Measurements from ENCODE around the gene REG3A.

The REG3A gene

GRCh38 chr2:79159653-79160052 lies at the start of gene REG3A:
REG3A (minus strand) TSS chr2:79159753; CDS start chr2:79159405, 348 bp downstream.
- DNase-seq (ENCODE audit: low read depth), result no peak
- H3K4me3 ChIP-seq (ENCODE audit: low read depth, low read length), result no peak within 1 kb of the TSS

- DNase-seq (ENCODE audit: low read depth), result no peak
- H3K4me3 ChIP-seq (ENCODE audit: low read depth, low read length), result no peak overlapping the region
These were observed 41.2 kb upstream of the REG3A start for GRCh38 chr2:79200762-79201161.

- H3K4me3 ChIP-seq (ENCODE audit: low read depth, low read length), result no peak overlapping the region
- no peak for DNase-seq (ENCODE audit: low read depth)
These were observed 32.3 kb upstream of the REG3A start for GRCh38 chr2:79191816-79192215.

- DNase-seq (ENCODE audit: low read depth), result no peak
These were observed 31.5 kb upstream of the REG3A start for GRCh38 chr2:79191081-79191480.

GRCh38 chr2:79189465-79189864 lies 29.9 kb upstream of the REG3A start:
- no peak overlapping the region for H3K4me3 ChIP-seq (ENCODE audit: low read depth, low read length)
- DNase-seq (ENCODE audit: low read depth), result no peak

More at GRCh38 chr2:79191081-79191480, 31.5 kb upstream of the REG3A start:
- no peak overlapping the region for H3K4me3 ChIP-seq (ENCODE audit: low read depth, low read length)

GRCh38 chr2:79181617-79182016 lies 22.1 kb upstream of the REG3A start:
- DNase-seq (ENCODE audit: low read depth), result no peak
- H3K4me3 ChIP-seq (ENCODE audit: low read depth, low read length), result no peak overlapping the region

- H3K4me3 ChIP-seq (ENCODE audit: low read depth, low read length), result no peak overlapping the region
- DNase-seq (ENCODE audit: low read depth), result no peak
These were observed 20.5 kb upstream of the REG3A start for GRCh38 chr2:79180092-79180491.

- no peak overlapping the region for H3K4me3 ChIP-seq (ENCODE audit: low read depth, low read length)
- no peak for DNase-seq (ENCODE audit: low read depth)
These were observed 19.5 kb upstream of the REG3A start for GRCh38 chr2:79179036-79179435.

GRCh38 chr2:79178076-79178674 lies 18.6 kb upstream of the REG3A start:
- no peak overlapping the region for H3K4me3 ChIP-seq (ENCODE audit: low read depth, low read length)
- no peak for DNase-seq (ENCODE audit: low read depth)

GRCh38 chr2:79171348-79171958 lies 11.9 kb upstream of the REG3A start:
- no peak overlapping the region for H3K4me3 ChIP-seq (ENCODE audit: low read depth, low read length)
- DNase-seq (ENCODE audit: low read depth), result no peak

- no peak for DNase-seq (ENCODE audit: low read depth)
- no peak overlapping the region for H3K4me3 ChIP-seq (ENCODE audit: low read depth, low read length)
These were observed 3.2 kb upstream of the REG3A start for GRCh38 chr2:79162801-79163200.

GRCh38 chr2:79162132-79162531 lies 2.6 kb upstream of the REG3A start:
- no peak for DNase-seq (ENCODE audit: low read depth)
- H3K4me3 ChIP-seq (ENCODE audit: low read depth, low read length), result no peak overlapping the region

- H3K4me3 ChIP-seq (ENCODE audit: low read depth, low read length), result no peak overlapping the region
- no peak for DNase-seq (ENCODE audit: low read depth)
These were observed 523 bp downstream of the REG3A start for GRCh38 chr2:79159030-79159429.

- H3K4me3 ChIP-seq (ENCODE audit: low read depth, low read length), result no peak overlapping the region
- no peak for DNase-seq (ENCODE audit: low read depth)
These were observed 3.6 kb downstream of the REG3A start for GRCh38 chr2:79155826-79156476.

- no peak overlapping the region for H3K4me3 ChIP-seq (ENCODE audit: low read depth, low read length)
- DNase-seq (ENCODE audit: low read depth), result no peak
These were observed 20.1 kb downstream of the REG3A start for GRCh38 chr2:79139423-79139822.

- DNase-seq (ENCODE audit: low read depth), result no peak
- H3K4me3 ChIP-seq (ENCODE audit: low read depth, low read length), result no peak overlapping the region
These were observed 21.2 kb downstream of the REG3A start for GRCh38 chr2:79138385-79138784.

GRCh38 chr2:79131687-79132086 lies 27.9 kb downstream of the REG3A start:
- no peak overlapping the region for H3K4me3 ChIP-seq (ENCODE audit: low read depth, low read length)

GRCh38 chr2:79129804-79130203 lies 29.7 kb downstream of the REG3A start:
- no peak for DNase-seq (ENCODE audit: low read depth)
- H3K4me3 ChIP-seq (ENCODE audit: low read depth, low read length), result no peak overlapping the region

More at GRCh38 chr2:79131687-79132086, 27.9 kb downstream of the REG3A start:
- no peak for DNase-seq (ENCODE audit: low read depth)

GRCh38 chr2:79129260-79129659 lies 30.3 kb downstream of the REG3A start:
- DNase-seq (ENCODE audit: low read depth), result no peak
- H3K4me3 ChIP-seq (ENCODE audit: low read depth, low read length), result no peak overlapping the region

- H3K4me3 ChIP-seq (ENCODE audit: low read depth, low read length), result no peak overlapping the region
- DNase-seq (ENCODE audit: low read depth), result no peak
These were observed 31.1 kb downstream of the REG3A start for GRCh38 chr2:79128406-79128805.

GRCh38 chr2:79125721-79125985 lies 33.9 kb downstream of the REG3A start:
- H3K4me3 ChIP-seq (ENCODE audit: low read depth, low read length), result no peak overlapping the region
- DNase-seq (ENCODE audit: low read depth), result no peak
